ELF-1 (cell line): ENCODE data around the gene RNU1-4.
"Not testable (repeated sequence)": the region's sequence is repeated elsewhere in the genome, so short reads cannot be mapped to it uniquely, and the experiment has no call there.

ENCODE experiments used
- DNase-seq: peaks from one replicate; pipeline ENCODE4 v3.0.0-alpha.2; 2016; ENCODE audit warnings: low read depth, low spot score

Gene RNU1-4

GRCh38 chr1:16727190-16728111 is 12.9 kb upstream of the RNU1-4 start:
- DNase-seq: peak; percentile 81

- DNase-seq: not testable (repeated sequence)
Measured at GRCh38 chr1:16728243-16728949, 11.9 kb upstream of the RNU1-4 start.

GRCh38 chr1:16732254-16732896 is 7.9 kb upstream of the RNU1-4 start:
- DNase-seq: not testable (repeated sequence)

- not testable (repeated sequence) for DNase-seq
Measured at GRCh38 chr1:16741230-16741629, 914 bp downstream of the RNU1-4 start.

- not testable (repeated sequence) for DNase-seq
Measured at GRCh38 chr1:16747660-16748059, 7.3 kb downstream of the RNU1-4 start.

- DNase-seq: not testable (repeated sequence)
Measured at GRCh38 chr1:16748710-16749109, 8.4 kb downstream of the RNU1-4 start.

- DNase-seq: not testable (repeated sequence)
Measured at GRCh38 chr1:16749910-16750888, 9.9 kb downstream of the RNU1-4 start.

GRCh38 chr1:16752770-16753169 is 12.5 kb downstream of the RNU1-4 start:
- not testable (repeated sequence) for DNase-seq

GRCh38 chr1:16755385-16755784 is 15.1 kb downstream of the RNU1-4 start:
- not testable (repeated sequence) for DNase-seq

- not testable (repeated sequence) for DNase-seq
Measured at GRCh38 chr1:16755932-16756331, 15.6 kb downstream of the RNU1-4 start.

GRCh38 chr1:16757574-16757973 is 17.3 kb downstream of the RNU1-4 start:
- not testable (repeated sequence) for DNase-seq

- DNase-seq: not testable (repeated sequence)
Measured at GRCh38 chr1:16758060-16758459, 17.7 kb downstream of the RNU1-4 start.

GRCh38 chr1:16759041-16759493 is 18.8 kb downstream of the RNU1-4 start:
- not testable (repeated sequence) for DNase-seq

GRCh38 chr1:16759650-16760455 is 19.5 kb downstream of the RNU1-4 start:
- DNase-seq: not testable (repeated sequence)

- DNase-seq: not testable (repeated sequence)
Measured at GRCh38 chr1:16760456-16760765, 20.1 kb downstream of the RNU1-4 start.

- not testable (repeated sequence) for DNase-seq
Measured at GRCh38 chr1:16760801-16761200, 20.5 kb downstream of the RNU1-4 start.

GRCh38 chr1:16764248-16764819 is 24.0 kb downstream of the RNU1-4 start:
- DNase-seq: not testable (repeated sequence)

- DNase-seq: peak; percentile 21
Measured at GRCh38 chr1:16764820-16765655, 24.7 kb downstream of the RNU1-4 start.
